Adrenal gland (tissue), 5 donors: Measurements from ENCODE around the gene INPP4A.

Experiments used
- CTCF ChIP-seq, 6 experiments: fragments of 450-650 bp in 4 of 6; fragments of 200-600 bp in 2 of 6; sonication (generic) in 1 of 6; IDR thresholded peaks; 1 replicate in 5 of 6; 2 replicates in 1 of 6; pipeline versions ENCODE4 v1.5.1 to v1.8.0; 2016 to 2021; ENCODE audit warnings: antibody characterized with exemption in 6 of 6, mild to moderate bottlenecking in 2 of 6, moderate library complexity in 1 of 6
- POLR2A ChIP-seq, 2 donors: fragments of 450-650 bp; IDR thresholded peaks; one replicate each; pipeline ENCODE4 v1.6.1; 2017; ENCODE audit warnings: antibody characterized with exemption in 2 of 2, mild to moderate bottlenecking in 2 of 2, moderate library complexity in 1 of 2
- donor health status: DM: no; HTN: no; CAD: no.

- TF ChIP-seq CTCF (IDR thresholded peaks at IDR 0.05) (no peak), POLR2A (IDR thresholded peaks at IDR 0.05) (no peak)
Measured at GRCh38 chr2:98458207-98458606, 13.5 kb downstream of the INPP4A start.
